Measurements from ENCODE around the gene TRPM2. TPM values are rescaled to one million over a fixed set of nuclear protein-coding genes. Genes with fewer than 3 reads are reported as not detected.
A peak's percentile ranks its signal among the peaks of the same experiment; 100 is the strongest.

Gene TRPM2
- total and polyA plus RNA-seq, 2 of the 13 experiments (the other 11 are each of a cell fraction or from before 2014, with no cell fraction given) = 0.07 to 0.20 TPM

DNA sequence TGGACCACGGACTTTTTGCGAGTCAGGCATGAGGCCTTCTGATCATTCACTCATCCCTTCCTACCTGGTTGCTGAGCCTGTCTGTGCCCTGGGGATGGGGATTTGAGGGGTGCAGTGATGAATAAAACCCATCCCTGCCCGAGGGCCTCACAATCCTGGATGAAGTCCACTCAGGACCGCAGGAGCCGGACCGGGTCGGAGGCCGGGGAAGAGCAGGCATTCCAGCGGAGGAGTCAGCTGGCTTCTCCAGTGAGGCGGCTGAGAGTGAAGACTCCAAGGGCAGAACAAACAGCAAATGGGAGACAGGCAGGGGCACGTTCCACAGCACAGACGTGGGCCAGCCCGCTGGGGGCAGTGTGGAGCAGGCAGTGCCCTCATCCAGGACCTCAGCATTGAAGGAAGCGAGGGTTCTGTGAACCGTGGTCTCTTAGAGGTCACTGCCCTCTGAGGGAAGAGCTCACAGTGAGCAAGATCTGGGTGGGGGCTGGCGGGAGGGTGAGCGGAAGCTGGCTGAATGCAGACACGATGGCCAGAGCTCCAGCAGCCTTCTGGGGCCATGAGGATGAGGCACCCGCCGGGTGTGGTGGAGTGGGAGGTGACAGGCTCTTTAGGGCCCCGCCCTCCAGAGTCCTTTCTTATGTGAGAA, 91.0 kb downstream of the TRPM2 start:
- Histone ChIP-seq H3K79me2 (ENCODE audit: insufficient read depth, low read length) (no peaks in the 10 kb centered on the region), H4K20me1 (ENCODE audit: insufficient read depth, low read length) (no peaks in the 10 kb centered on the region), H2AFZ (ENCODE audit: low read length) (peak overlapping the region; percentile 29), H3K4me3 (replicated peaks in 1 of 3; ENCODE audit: insufficient read depth in 1 of 3, low read depth in 2 of 3, low read length in 3 of 3) (peak overlapping the region in 2 of 3 experiments; percentile 9 to 56; a peak in 1 of 6 replicates), H3K27me3 (ENCODE audit: control insufficient read depth in 1 of 2, insufficient read depth in 2 of 2, low read length in 2 of 2) (peaks cover 0 to 2% of the 10 kb centered on the region in 2 experiments; a peak in 1 of 5 replicates), H3K27ac (ENCODE audit: extremely low read length, insufficient read depth, low read length) (no peak overlapping the region), H3K36me3 (replicated peaks in 1 of 2; ENCODE audit: control insufficient read depth in 1 of 2, insufficient read depth in 2 of 2, low read length in 2 of 2) (no peaks in the 10 kb centered on the region), H3K4me1 (ENCODE audit: insufficient read depth, low read length) (peaks cover 53% of the 10 kb centered on the region), H3K9ac (ENCODE audit: insufficient read depth, low read depth, low read length) (0 out of 2 replicates have a peak overlapping the region, but pooled peaks have one; percentile 4), H3K4me2 (ENCODE audit: low read depth, low read length) (peak overlapping the region; percentile 77), H3K9me3 (ENCODE audit: low read length) (no peaks in the 10 kb centered on the region)
- 33% methylated on average over 7 of the region's 21 CpGs for WGBS (ENCODE audit: low lambda C conversion rate)
- ATAC-seq = peak; percentile 87
- BruUV-seq (replicated peaks) = no TSS peak
- DNase-seq (ENCODE audit: low spot score) = peak; percentile 66
- CTCF ChIA-PET (ENCODE audit: low intra/inter-chr PET ratio, low total read pairs) = interaction anchor here (0.8 kb wide), 1 partner anchor 35 kb away, joined by 3 read pairs; no protein-coding TSS in a partner anchor
- intact Hi-C loops (cut with micrococcal nuclease; ENCODE audit: unreplicated experiment) (no loop called here), in situ Hi-C loops (cut with HindIII; ENCODE audit: extremely low pct_ligation_motif_present, low pct_unique_long_range_greater_than_20kb) (loop anchor here (5.0 kb wide), 1 partner anchor 38 kb away; no protein-coding TSS in a partner anchor)
- peak; percentile 83 for FAIRE-seq
- POLR2A ChIA-PET = interaction anchor here (0.6 to 1.9 kb wide), 3 partner anchors 11 to 38 kb away, joined by 4 to 10 read pairs (median 4); partner anchors contain the start of gene LRRC3
- TF ChIP-seq KDM5B (CRISPR knock-in tag; IDR thresholded peaks at IDR 0.05; ENCODE audit: borderline replicate concordance) (no peak), BORCS8-MEF2B (CRISPR knock-in tag; IDR thresholded peaks at IDR 0.05) (peak; percentile 29; the same call in 1 of the 2 replicates), RARA (CRISPR knock-in tag; IDR thresholded peaks at IDR 0.05) (peak; percentile 55; the same call in 1 of the 2 replicates), NPAS2 (CRISPR knock-in tag; IDR thresholded peaks at IDR 0.05; ENCODE audit: borderline replicate concordance) (no peak), NR2F1 (CRISPR knock-in tag; IDR thresholded peaks at IDR 0.05) (peak; percentile 59 to 78; a peak in 3 of 4 replicates), SAP130 (CRISPR knock-in tag; IDR thresholded peaks at IDR 0.05; ENCODE audit: low read depth) (peak; percentile 65), TEAD3 (CRISPR knock-in tag; optimal IDR thresholded peaks at IDR 0.05; ENCODE audit: borderline replicate concordance) (peak; percentile 70), ZNF276 (CRISPR knock-in tag; IDR thresholded peaks at IDR 0.05; ENCODE audit: low read depth) (0 out of 2 replicates have a peak, but pooled peaks have one; percentile 12), ZNF343 (CRISPR knock-in tag; IDR thresholded peaks at IDR 0.05) (peak; percentile 66; the same call in 1 of the 2 replicates), MED1 (CRISPR knock-in tag; IDR thresholded peaks at IDR 0.05) (0 out of 2 replicates have a peak, but pooled peaks have one; percentile 35), KDM2A (CRISPR knock-in tag; IDR thresholded peaks at IDR 0.05; ENCODE audit: borderline replicate concordance, low read depth) (peak; percentile 35; the same call in 1 of the 2 replicates), TBX2 (CRISPR knock-in tag; IDR thresholded peaks at IDR 0.05; ENCODE audit: borderline replicate concordance) (peak; percentile 69; the same call in 1 of the 2 replicates), CCAR2 (optimal IDR thresholded peaks at IDR 0.05; ENCODE audit: low read depth, low read length) (no peak), MEIS1 (CRISPR knock-in tag; IDR thresholded peaks at IDR 0.05; ENCODE audit: borderline replicate concordance) (peak; percentile 78; the same call in 1 of the 2 replicates), ZNF564 (CRISPR knock-in tag; IDR thresholded peaks at IDR 0.05) (0 out of 2 replicates have a peak, but pooled peaks have one; percentile 28)
- TF ChIP-seq, protein P1, sequence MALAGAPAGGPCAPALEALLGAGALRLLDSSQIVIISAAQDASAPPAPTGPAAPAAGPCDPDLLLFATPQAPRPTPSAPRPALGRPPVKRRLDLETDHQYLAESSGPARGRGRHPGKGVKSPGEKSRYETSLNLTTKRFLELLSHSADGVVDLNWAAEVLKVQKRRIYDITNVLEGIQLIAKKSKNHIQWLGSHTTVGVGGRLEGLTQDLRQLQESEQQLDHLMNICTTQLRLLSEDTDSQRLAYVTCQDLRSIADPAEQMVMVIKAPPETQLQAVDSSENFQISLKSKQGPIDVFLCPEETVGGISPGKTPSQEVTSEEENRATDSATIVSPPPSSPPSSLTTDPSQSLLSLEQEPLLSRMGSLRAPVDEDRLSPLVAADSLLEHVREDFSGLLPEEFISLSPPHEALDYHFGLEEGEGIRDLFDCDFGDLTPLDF (CRISPR knock-in tag; IDR thresholded peaks at IDR 0.05) = no peak
- TF ChIP-seq, protein P2, sequence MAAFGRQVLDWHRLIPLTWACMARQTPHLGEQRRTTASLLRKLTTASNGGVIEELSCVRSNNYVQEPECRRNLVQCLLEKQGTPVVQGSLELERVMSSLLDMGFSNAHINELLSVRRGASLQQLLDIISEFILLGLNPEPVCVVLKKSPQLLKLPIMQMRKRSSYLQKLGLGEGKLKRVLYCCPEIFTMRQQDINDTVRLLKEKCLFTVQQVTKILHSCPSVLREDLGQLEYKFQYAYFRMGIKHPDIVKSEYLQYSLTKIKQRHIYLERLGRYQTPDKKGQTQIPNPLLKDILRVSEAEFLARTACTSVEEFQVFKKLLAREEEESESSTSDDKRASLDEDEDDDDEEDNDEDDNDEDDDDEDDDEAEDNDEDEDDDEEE (CRISPR knock-in tag; IDR thresholded peaks at IDR 0.05) = no peak
- TF ChIP-seq, protein P3, sequence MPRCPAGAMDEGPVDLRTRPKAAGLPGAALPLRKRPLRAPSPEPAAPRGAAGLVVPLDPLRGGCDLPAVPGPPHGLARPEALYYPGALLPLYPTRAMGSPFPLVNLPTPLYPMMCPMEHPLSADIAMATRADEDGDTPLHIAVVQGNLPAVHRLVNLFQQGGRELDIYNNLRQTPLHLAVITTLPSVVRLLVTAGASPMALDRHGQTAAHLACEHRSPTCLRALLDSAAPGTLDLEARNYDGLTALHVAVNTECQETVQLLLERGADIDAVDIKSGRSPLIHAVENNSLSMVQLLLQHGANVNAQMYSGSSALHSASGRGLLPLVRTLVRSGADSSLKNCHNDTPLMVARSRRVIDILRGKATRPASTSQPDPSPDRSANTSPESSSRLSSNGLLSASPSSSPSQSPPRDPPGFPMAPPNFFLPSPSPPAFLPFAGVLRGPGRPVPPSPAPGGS (CRISPR knock-in tag; IDR thresholded peaks at IDR 0.05) = peak; percentile 85; the same call in 1 of the 2 replicates

Measured in HepG2 (cell line).